RWPE2 (cell line): ENCODE measurements around the gene COMMD10.
A peak's percentile ranks its signal among the peaks of the same experiment; 100 is the strongest.

Experiments used
- ATAC-seq: fragments of 200-7000 bp; cut with Tn5 transposase; 3 replicates; pipeline ENCODE4 v1.9.1; 2021; ENCODE audit warnings: low read depth
- DNase-seq: peaks from one replicate; pipeline ENCODE4 v3.0.0-alpha.2; 2020; ENCODE audit warnings: low spot score
- H3K27ac ChIP-seq: fragments of 450-650 bp; 2 replicates; pipeline ENCODE4 v1.5.1; 2017; ENCODE audit warnings: mild to moderate bottlenecking; ENCODE audit not compliant: poor library complexity, severe bottlenecking
- H3K27me3 ChIP-seq: fragments of 250-450 bp; sonication (Bioruptor Pico); 2 replicates; pipeline ENCODE4 v1.5.1; 2021; ENCODE audit warnings: mild to moderate bottlenecking, moderate library complexity; ENCODE audit not compliant: insufficient read depth, poor library complexity, severe bottlenecking
- H3K36me3 ChIP-seq: fragments of 250-450 bp; sonication (Bioruptor Pico); 2 replicates; pipeline ENCODE4 v1.5.1; 2020; ENCODE audit warnings: low read depth, mild to moderate bottlenecking, moderate library complexity
- H3K4me1 ChIP-seq: fragments of 250-450 bp; sonication (Bioruptor Pico); 2 replicates; pipeline ENCODE4 v1.5.1; 2021; ENCODE audit warnings: mild to moderate bottlenecking, moderate library complexity; ENCODE audit not compliant: insufficient read depth, poor library complexity, severe bottlenecking
- H3K4me3 ChIP-seq: fragments of 250-450 bp; sonication (Bioruptor Pico); 2 replicates; pipeline ENCODE4 v1.5.1; 2021; ENCODE audit warnings: mild to moderate bottlenecking, moderate library complexity; ENCODE audit not compliant: severe bottlenecking
- H3K9me3 ChIP-seq: fragments of 250-450 bp; sonication (Bioruptor Pico); 2 replicates; pipeline ENCODE4 v1.5.1; 2021; ENCODE audit warnings: mild to moderate bottlenecking, moderate library complexity; ENCODE audit not compliant: severe bottlenecking
- CTCF ChIP-seq: fragments of 450-650 bp; IDR thresholded peaks from one replicate; pipeline ENCODE4 v1.5.1; 2017; ENCODE audit warnings: mild to moderate bottlenecking, moderate library complexity; ENCODE audit not compliant: poor library complexity, severe bottlenecking

The COMMD10 gene

GRCh38 chr5:116234681-116235080 lies 149.9 kb downstream of the COMMD10 start:
- ATAC-seq (no peak), DNase-seq (no peak)
- no peaks in the 10 kb centered on the region for H3K36me3 ChIP-seq
- H3K27ac ChIP-seq = no peak overlapping the region
- H3K4me1 ChIP-seq = no peaks in the 10 kb centered on the region
- H3K4me3 ChIP-seq = no peak overlapping the region
- H3K27me3 ChIP-seq = no peaks in the 10 kb centered on the region
- H3K9me3 ChIP-seq = no peaks in the 10 kb centered on the region
- no peak for TF ChIP-seq CTCF

DNA sequence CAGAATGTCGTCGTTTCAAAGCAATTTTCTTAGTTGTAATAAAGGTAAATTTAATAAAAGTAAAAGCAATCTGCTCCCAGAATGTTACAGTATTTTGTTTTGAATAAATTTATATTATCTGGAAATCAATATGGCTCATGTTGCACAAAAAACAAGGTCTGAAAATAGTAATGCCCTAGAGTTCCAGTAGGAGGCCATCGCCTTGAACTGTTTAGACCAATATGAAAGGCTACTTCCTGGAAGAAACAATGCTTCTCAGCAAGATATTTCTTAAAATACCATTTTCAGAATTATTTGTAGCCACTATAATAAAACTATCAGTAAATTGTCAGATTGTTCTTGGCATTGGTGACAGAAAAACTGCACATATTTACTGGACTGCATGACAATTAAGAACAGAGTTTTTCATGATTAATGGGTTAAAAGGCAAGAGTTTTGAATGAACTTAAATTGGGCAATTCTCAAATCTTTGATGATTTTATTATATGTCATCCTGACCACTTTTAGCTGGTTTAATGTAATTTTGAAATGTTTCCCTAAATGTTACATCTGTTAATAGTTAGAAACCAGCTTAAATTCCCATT lies 153.2 kb downstream of the COMMD10 start:
- Histone ChIP-seq H3K4me1 (no peaks in the 10 kb centered on the region), H3K9me3 (no peaks in the 10 kb centered on the region), H3K27ac (no peak overlapping the region), H3K27me3 (no peaks in the 10 kb centered on the region), H3K4me3 (no peak overlapping the region), H3K36me3 (no peaks in the 10 kb centered on the region)
- peak; percentile 8 for TF ChIP-seq CTCF
- no peak for DNase-seq
- ATAC-seq = no peak

DNA sequence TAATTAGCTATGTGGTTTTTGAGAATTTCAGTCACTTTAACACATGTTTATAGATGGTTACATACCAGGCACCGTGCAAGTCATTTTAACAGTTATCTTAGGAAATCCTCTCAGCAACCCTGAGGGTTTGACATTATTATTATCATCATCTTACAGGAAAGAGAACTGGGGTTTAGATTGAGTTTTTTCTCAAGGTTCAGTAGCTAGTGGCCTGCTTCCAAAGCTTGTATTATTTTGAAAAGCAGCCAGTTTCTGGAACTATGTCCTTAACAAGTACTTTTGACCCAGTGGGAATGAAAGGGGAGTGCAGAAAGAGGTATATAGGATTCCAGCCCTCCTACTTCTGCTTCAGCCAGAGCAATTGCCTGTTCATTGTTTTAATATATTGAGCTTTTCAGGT lies 157.5 kb downstream of the COMMD10 start:
- H3K4me3 ChIP-seq = no peak overlapping the region
- ATAC-seq (no peak), DNase-seq (no peak)
- no peaks in the 10 kb centered on the region for H3K27me3 ChIP-seq
- H3K27ac ChIP-seq = no peak overlapping the region
- peaks cover 5% of the 10 kb centered on the region for H3K9me3 ChIP-seq
- H3K4me1 ChIP-seq = no peaks in the 10 kb centered on the region
- TF ChIP-seq CTCF = no peak
- H3K36me3 ChIP-seq = no peaks in the 10 kb centered on the region

DNA sequence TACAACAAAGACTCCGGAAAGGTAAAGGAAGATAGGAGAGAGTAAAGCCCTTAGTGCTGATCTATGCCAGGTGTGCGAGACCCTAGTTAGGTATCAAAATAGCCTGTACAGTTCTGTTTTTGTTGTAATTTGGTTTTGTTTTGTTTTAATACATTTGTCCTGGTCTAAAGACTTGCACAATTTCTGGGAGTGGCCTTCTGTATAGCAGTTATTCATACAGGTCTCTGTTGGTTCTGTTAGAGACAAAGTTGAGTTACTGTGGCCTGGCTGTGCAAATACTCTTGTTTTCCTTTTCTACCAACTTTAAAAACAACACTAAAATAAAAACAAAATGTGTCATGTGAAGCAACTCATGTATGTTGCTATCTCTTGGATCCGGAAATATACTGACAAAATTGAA lies 163.6 kb downstream of the COMMD10 start:
- no peak for DNase-seq
- Histone ChIP-seq H3K27ac (no peak overlapping the region), H3K4me1 (no peaks in the 10 kb centered on the region), H3K4me3 (no peak overlapping the region), H3K27me3 (no peaks in the 10 kb centered on the region), H3K36me3 (no peaks in the 10 kb centered on the region), H3K9me3 (peaks cover 5% of the 10 kb centered on the region)
- no peak for ATAC-seq
- no peak for TF ChIP-seq CTCF

GRCh38 chr5:116249648-116250047 lies 164.8 kb downstream of the COMMD10 start:
- H3K9me3 ChIP-seq = peaks cover 5% of the 10 kb centered on the region
- DNase-seq (no peak), ATAC-seq (no peak)
- H3K27ac ChIP-seq = no peak overlapping the region
- no peak for TF ChIP-seq CTCF
- no peaks in the 10 kb centered on the region for H3K27me3 ChIP-seq
- H3K4me1 ChIP-seq = no peaks in the 10 kb centered on the region
- H3K4me3 ChIP-seq = no peak overlapping the region
- no peaks in the 10 kb centered on the region for H3K36me3 ChIP-seq
